Esophagus squamous epithelium (tissue), 5 donors: Measurements from ENCODE around the gene SMPD3. TPM values are rescaled to one million over a fixed set of nuclear protein-coding genes. Genes with fewer than 3 reads are reported as not detected.

Experiments
- DNase-seq: peaks from one replicate; lab custom pipeline; 2025; lab: John Stamatoyannopoulos, UW
- H3K27ac ChIP-seq, 4 donors: fragments of 200-600 bp; sonication (generic); one replicate each; pipeline ENCODE4 v1.5.1; 2016 to 2019; ENCODE audit warnings: mild to moderate bottlenecking in 1 of 4
- H3K27me3 ChIP-seq, 4 donors: fragments of 200-600 bp; sonication (generic); 1 replicate in 3 of 4; 2 replicates in 1 of 4; pipeline versions ENCODE4 v1.5.1 to v1.6.0; 2017 to 2021; ENCODE audit warnings: antibody characterized with exemption in 1 of 4
- H3K36me3 ChIP-seq, 3 donors: fragments of 200-600 bp; sonication (generic); one replicate each; pipeline ENCODE4 v1.5.1; 2016 to 2019
- H3K4me1 ChIP-seq, 3 donors: fragments of 200-600 bp; sonication (generic); one replicate each; pipeline ENCODE4 v1.5.1; 2017 to 2019
- H3K4me3 ChIP-seq, 4 donors: fragments of 200-600 bp; sonication (generic); 1 replicate in 3 of 4; 2 replicates in 1 of 4; pipeline ENCODE4 v1.5.1; 2016 to 2019; ENCODE audit warnings: mild to moderate bottlenecking in 2 of 4, moderate library complexity in 1 of 4
- H3K9me3 ChIP-seq, 3 donors: fragments of 200-600 bp; sonication (generic); one replicate each; pipeline ENCODE4 v1.5.1; 2016 to 2019
- CTCF ChIP-seq, 6 experiments: fragments of 450-650 bp in 4 of 6; fragments of 200-600 bp in 2 of 6; sonication (generic) in 2 of 6; IDR thresholded peaks; one replicate each; pipeline ENCODE4 v1.5.1; 2016 to 2019; ENCODE audit warnings: antibody characterized with exemption in 6 of 6, mild to moderate bottlenecking in 4 of 6, moderate library complexity in 4 of 6
- POLR2A ChIP-seq, 4 donors: fragments of 450-650 bp; IDR thresholded peaks; one replicate each; pipeline ENCODE4 v1.6.1; 2017; ENCODE audit warnings: antibody characterized with exemption in 4 of 4, mild to moderate bottlenecking in 4 of 4, moderate library complexity in 3 of 4
- WGBS, 2 donors: methylation state at CpG; one replicate each; pipeline ENCODE4 v1.1.5; 2018; 5-methylcytosine and 5-hydroxymethylcytosine counted together
- intact Hi-C: fragments of 100-400 bp; cut with DNase I; formaldehyde crosslinking; loops from one replicate; pipeline ENCODE4 v1.15.0; 2022
- total RNA-seq, 4 donors: library from RNA; depleted of rRNA; stranded (reverse); fragments of >200 nt; gene quantifications; one replicate each; pipeline ENCODE4 v1.1.0, GENCODE V29; 2016
- donor health status: DM: yes; HTN: yes; CAD: no.

The SMPD3 gene
- total RNA-seq, 4 donors from 2014 or later: 0.18 to 2.3 (median 0.92) TPM

- Histone ChIP-seq H3K27me3 (no peaks in the 10 kb centered on the region), H3K36me3 (no peaks in the 10 kb centered on the region), H3K4me1 (peaks cover 16 to 51% (median 16%) of the 10 kb centered on the region in 3 donors), H3K27ac (peak overlapping the region in 2 of 4 donors; percentile 5 to 70), H3K4me3 (no peak overlapping the region), H3K9me3 (no peaks in the 10 kb centered on the region)
- DNase-seq: no peak
- intact Hi-C loops: no loop called here
- 74 to 83% methylated on average over 4 to 6 of the region's 6 CpGs for WGBS, 2 donors
- no peak for TF ChIP-seq POLR2A (IDR thresholded peaks at IDR 0.05)
- TF ChIP-seq CTCF (IDR thresholded peaks at IDR 0.05): no peak
Observed at GRCh38 chr16:68487669-68488068, 39.4 kb upstream of the SMPD3 start.

GRCh38 chr16:68487203-68487514 is 38.9 kb upstream of the SMPD3 start:
- no peak for TF ChIP-seq POLR2A (IDR thresholded peaks at IDR 0.05)
- no peak for TF ChIP-seq CTCF (IDR thresholded peaks at IDR 0.05)
- H3K36me3 ChIP-seq: no peaks in the 10 kb centered on the region
- no peaks in the 10 kb centered on the region for H3K9me3 ChIP-seq
- no peaks in the 10 kb centered on the region for H3K27me3 ChIP-seq
- no peak for DNase-seq
- no peak overlapping the region for H3K4me3 ChIP-seq
- intact Hi-C loops: no loop called here
- WGBS, 2 donors: 54% methylated on average over 2 to 3 of the region's 4 CpGs
- H3K4me1 ChIP-seq: peaks cover 11 to 46% (median 12%) of the 10 kb centered on the region in 3 donors
- peak overlapping the region in 3 of 4 donors; percentile 5 to 70 (median 43) for H3K27ac ChIP-seq

GRCh38 chr16:68486502-68487202 is 38.3 kb upstream of the SMPD3 start:
- WGBS, 2 donors: 22 to 33% methylated on average over 4 of the region's 4 CpGs
- Histone ChIP-seq H3K4me1 (peaks cover 10 to 41% (median 10%) of the 10 kb centered on the region in 3 donors), H3K4me3 (no peak overlapping the region), H3K27ac (peak overlapping the region in 3 of 4 donors; percentile 5 to 70 (median 43)), H3K27me3 (no peaks in the 10 kb centered on the region), H3K9me3 (no peaks in the 10 kb centered on the region), H3K36me3 (no peaks in the 10 kb centered on the region)
- intact Hi-C loops: no loop called here
- DNase-seq: no peak
- TF ChIP-seq CTCF (IDR thresholded peaks at IDR 0.05) (no peak), POLR2A (IDR thresholded peaks at IDR 0.05) (no peak)

GRCh38 chr16:68481636-68482035 is 33.3 kb upstream of the SMPD3 start:
- 76 to 83% methylated on average over 5 of the region's 5 CpGs for WGBS, 2 donors
- H3K27me3 ChIP-seq: no peaks in the 10 kb centered on the region
- no peak overlapping the region for H3K4me3 ChIP-seq
- intact Hi-C loops: no loop called here
- no peak for TF ChIP-seq CTCF (IDR thresholded peaks at IDR 0.05)
- TF ChIP-seq POLR2A (IDR thresholded peaks at IDR 0.05): no peak
- H3K27ac ChIP-seq: peak overlapping the region in 2 of 4 donors; percentile 55 to 67
- peaks cover 1 to 42% (median 14%) of the 10 kb centered on the region in 3 donors for H3K4me1 ChIP-seq
- DNase-seq: no peak
- H3K36me3 ChIP-seq: no peaks in the 10 kb centered on the region
- H3K9me3 ChIP-seq: no peaks in the 10 kb centered on the region

- no peaks in the 10 kb centered on the region for H3K9me3 ChIP-seq
- H3K4me1 ChIP-seq: peaks cover 0 to 39% (median 14%) of the 10 kb centered on the region in 3 donors
- WGBS, 2 donors: 88 to 100% methylated on average over 4 to 6 of the region's 6 CpGs
- peak overlapping the region in 2 of 4 donors; percentile 55 to 67 for H3K27ac ChIP-seq
- no peak for DNase-seq
- intact Hi-C loops: no loop called here
- no peaks in the 10 kb centered on the region for H3K36me3 ChIP-seq
- TF ChIP-seq CTCF (IDR thresholded peaks at IDR 0.05): no peak
- no peak for TF ChIP-seq POLR2A (IDR thresholded peaks at IDR 0.05)
- no peak overlapping the region for H3K4me3 ChIP-seq
- no peaks in the 10 kb centered on the region for H3K27me3 ChIP-seq
Observed at GRCh38 chr16:68480084-68480995, 32.0 kb upstream of the SMPD3 start.
